Measurements from ENCODE around the gene FKBP2.
A peak's percentile ranks its signal among the peaks of the same experiment; 100 is the strongest.
"Not testable (repeated sequence)": the region's sequence is repeated elsewhere in the genome, so short reads cannot be mapped to it uniquely, and the experiment has no call there.

FKBP2 gene

DNA sequence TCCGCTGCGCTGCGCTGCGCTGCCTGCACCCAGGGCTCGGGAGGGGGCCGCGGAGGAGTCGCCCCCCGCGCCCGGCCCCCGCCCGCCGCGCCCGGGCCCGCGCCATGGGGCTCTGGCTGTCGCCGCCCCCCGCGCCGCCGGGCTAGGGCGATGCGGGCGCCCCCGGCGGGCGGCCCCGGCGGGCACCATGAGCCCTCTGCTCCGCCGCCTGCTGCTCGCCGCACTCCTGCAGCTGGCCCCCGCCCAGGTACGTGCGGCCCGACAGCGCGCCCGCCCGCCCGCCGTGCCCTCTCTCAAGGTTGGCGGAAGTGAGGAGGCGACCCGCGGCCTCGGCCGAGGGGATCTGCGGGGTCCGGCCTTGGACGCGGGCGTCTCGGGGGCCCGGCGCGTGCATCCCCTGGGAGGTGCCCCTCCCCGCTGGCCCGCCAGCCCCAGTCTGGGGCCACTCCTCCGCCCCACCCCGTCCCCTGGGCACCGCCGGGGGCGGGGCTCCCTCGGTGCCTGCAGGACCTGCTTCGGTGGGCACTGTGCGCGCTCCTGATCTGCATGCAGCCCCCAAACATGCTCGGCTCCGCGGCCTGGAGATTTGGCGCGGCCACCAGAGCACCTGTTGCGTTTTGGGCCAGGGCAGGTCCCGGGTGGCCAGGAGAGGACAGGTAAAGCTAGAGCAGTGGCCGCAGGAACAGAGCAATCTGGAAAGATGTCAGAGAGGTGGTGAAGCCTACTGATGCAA lies 6.1 kb upstream of the FKBP2 start:
- DNase-seq = peak; percentile 44

DNA sequence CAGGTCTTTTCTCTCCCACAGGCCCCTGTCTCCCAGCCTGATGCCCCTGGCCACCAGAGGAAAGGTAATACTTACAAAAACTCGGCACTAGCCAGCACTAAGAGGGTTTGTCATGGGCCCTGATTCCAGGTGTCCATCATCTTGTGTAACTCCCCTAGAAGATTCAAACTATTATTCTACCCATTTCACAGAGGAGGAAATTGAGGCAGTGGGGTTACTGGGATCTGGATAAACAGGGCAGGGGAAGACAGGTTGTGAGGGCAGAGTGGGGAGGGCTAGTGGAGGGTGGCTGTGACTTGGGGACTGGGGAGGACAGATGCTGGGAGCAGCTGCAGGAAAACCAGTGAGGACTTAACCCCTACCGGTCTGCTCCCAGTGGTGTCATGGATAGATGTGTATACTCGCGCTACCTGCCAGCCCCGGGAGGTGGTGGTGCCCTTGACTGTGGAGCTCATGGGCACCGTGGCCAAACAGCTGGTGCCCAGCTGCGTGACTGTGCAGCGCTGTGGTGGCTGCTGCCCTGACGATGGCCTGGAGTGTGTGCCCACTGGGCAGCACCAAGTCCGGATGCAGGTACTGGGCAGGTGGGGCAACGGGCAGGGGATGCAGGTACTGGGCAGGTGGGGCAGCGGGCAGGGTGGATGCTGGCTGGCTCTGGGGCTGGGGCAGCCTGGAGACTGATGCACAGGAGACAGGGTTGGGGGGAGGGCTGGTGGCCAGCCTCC lies 5.3 kb upstream of the FKBP2 start:
- DNase-seq = no peak

DNA sequence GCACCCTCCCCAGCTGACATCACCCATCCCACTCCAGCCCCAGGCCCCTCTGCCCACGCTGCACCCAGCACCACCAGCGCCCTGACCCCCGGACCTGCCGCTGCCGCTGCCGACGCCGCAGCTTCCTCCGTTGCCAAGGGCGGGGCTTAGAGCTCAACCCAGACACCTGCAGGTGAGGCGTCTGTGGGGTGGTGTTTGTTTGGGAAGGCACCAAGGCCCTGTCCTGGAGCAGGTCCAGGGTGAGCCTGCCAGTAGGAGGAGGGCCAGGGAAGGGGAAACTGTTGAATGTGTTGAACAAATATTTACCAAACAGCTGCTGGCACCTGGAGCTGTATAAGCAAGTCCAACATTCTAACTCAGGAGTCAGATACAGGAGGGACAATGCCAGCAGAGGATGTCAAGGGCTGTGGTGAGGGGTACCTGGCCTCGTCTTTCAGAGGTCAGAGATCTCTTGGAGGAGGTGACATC lies 3.4 kb upstream of the FKBP2 start:
- no peak for DNase-seq

DNA sequence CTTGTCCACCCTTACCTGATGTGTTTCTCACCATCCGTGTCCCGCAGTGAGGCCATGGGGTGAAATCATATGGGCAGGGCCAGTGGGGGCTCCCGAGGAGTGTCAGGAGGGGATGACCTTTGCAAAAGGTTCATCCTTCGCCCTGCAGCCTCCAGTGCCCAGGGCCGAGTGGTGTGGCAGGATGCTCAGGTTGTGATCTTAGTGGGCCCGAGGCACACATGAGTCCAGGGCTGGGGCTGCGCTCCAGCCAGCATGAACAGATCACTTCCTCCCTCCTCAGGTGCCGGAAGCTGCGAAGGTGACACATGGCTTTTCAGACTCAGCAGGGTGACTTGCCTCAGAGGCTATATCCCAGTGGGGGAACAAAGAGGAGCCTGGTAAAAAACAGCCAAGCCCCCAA lies 2.8 kb upstream of the FKBP2 start:
- no peak for DNase-seq

DNA sequence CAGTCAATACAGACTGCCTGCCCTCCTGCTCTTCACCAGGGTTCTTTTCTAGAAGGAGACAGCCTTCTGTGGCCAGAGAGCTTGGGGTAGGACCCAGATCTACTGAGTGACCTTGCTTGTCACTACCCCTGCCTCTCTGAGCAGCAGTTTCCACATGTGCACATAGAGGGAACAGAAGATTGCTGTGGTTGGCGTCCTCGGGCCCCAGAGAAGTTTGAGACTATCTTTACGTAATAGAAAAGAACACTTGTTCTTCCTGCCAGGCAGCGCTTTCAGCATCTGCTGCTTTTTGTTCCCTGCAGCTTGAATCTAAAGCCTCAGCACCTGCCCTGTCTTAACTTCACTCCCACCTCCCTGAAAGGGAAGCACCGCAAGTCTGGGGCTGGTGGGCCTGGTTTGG lies 1.9 kb upstream of the FKBP2 start:
- DNase-seq = no peak

DNA sequence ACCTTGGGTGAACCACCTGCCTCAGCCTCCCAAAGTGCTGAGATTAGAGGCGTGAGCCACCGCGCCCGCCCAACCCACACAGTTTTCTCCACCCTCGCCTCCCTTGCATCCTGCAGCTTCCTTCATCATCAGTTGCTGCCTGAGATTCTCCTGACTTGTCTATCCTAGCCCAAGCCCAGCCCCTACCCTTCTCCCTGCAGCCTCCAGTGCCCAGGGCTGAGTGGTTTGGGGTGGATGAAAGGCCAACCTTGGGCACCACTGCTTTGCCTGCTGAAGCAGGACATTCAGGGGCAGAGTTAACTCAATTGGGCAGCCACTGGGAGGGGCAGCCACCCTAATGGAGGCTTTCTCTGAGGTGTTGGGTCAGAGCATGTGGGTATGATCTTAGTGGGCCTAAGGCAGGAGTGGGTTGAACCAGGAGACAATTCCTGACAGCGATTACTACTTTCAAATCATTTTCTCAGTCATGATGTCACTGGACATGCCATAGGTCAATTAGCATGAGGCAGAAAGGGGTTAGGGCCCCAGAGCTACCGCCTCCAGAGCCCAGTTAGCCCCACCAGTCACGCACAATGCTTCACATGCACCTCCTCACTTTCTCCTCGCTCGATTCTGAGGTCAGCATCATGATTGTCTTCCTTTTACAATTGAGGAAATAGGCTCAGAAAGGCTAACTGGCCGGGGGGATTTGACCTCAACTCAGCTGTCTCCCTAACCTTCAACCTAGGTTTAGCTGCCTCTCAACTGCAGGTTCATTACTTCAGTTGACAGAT lies 1.0 kb upstream of the FKBP2 start:
- no peak for DNase-seq

DNA sequence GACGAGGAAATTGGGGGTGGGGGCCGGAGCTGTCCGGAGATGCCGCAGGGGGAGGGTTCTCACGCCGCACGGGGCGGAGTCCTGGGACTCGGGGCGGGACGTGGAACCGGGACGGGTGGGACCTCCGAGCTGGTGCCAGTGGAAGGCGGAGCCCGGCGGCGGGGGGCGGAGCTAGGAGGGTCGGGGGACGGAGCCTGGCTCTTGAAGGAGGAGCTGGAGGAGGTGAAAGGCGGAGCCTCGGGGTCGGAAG lies 271 bp downstream of the FKBP2 start:
- peak; percentile 99 for DNase-seq

DNA sequence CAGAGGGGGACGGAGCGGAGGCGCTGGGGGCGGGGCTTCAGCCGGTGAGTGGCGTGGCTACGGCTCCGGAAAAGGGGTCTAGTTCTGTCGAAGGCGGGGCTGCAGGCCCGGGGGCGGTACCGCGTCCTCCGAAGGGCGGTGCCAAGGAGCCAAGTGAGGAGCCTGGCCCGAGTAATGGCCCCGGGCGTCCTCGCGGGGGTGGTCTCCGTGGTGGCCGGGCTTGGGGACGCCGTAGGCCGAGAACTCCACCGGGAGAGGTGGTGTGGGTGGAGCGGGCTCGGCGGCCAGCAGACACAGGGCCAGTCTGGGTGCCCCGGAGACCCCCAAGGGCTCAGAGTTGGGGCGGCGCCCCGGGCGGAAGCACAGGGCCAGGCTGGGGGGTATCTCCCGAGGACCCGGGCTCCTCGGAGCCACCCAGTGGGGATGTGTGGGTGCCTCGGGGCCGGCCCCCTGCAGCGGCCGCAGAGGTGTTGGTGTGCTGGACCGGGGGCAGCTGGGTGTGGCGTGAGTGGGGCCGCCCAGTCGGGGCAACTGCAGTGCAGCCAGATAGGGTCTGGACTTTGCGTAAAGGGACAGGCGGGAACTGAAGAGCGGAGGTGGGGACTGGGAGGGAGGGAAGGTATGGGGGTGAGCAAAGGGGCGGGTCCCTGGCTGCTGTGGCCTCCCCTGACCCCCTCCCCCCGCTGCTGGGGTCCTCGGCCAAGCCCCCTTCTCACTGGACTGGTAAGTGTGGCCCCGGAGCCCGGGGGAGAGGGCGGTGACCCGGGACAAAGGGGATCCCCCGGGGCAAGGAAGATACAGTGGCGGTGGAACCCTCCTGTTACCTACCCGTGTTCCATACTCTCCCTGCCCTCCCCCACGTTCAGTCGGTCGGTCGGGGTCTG lies 838 bp downstream of the FKBP2 start:
- DNase-seq = no peak

DNA sequence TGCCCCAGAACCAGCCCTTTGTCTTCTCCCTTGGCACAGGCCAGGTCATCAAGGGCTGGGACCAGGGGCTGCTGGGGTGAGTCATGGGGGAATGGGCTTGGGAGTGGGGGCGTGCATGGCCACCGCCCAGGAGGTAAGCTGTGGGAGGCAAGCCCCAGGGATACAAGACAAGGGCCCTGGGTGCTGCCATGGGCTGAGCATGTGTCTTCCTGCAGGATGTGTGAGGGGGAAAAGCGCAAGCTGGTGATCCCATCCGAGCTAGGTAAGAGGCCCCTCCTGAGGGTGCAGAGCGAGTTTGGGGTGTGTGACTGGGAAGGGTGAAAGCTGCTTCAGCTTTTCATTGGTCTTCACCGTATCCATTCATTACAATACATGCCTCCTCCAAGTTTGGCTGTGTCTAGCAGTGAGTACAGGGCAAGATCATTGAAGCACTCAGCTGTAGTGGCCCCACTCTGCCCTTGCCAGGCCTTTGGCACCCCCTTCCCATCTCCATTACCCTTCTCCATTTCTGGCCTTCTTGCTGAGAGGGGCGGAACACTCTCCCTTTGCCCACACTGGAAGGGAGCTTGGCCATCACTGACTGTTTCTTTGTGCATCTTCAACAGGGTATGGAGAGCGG lies 2.5 kb downstream of the FKBP2 start:
- no peak for DNase-seq

DNA sequence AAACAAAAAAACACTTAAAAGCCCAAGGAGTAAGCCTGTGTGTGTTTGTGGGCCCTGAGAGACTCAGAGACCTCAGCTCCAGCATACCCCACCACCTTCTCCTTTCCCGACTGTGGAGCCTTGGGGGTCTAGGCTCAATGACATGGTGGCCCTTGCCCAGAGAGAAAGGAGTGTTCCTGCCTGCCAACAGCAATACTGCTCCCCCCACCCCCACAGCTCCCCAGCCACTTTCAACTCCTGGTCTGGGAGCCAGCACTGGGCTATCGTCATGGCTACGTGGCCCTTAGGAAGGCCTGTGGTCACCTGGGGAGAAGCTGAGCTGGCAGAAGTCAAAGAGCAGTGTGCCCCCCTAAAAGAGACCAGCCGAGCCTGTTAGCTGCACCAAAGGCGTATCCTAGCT lies 3.2 kb downstream of the FKBP2 start:
- no peak for DNase-seq

DNA sequence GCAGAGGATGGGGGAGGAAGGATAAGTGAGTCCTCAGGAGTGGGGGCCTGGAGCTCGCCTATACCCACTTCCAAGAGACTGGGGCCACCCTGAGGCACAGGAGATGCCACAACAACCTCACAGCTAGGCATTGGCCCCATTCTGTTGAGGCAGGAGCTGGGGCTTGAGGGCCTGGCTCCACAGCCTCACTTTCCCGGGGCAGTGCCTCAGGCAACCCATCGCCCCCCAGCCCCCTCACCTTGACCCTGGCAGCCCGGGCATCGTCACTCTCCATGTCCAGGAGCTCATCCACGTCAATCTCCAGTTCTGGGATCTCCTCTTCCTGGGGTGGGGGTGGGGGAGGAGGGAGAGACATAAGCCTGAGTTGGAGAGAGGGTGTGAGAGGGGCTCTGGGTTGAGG lies 4.1 kb downstream of the FKBP2 start:
- DNase-seq = no peak

DNA sequence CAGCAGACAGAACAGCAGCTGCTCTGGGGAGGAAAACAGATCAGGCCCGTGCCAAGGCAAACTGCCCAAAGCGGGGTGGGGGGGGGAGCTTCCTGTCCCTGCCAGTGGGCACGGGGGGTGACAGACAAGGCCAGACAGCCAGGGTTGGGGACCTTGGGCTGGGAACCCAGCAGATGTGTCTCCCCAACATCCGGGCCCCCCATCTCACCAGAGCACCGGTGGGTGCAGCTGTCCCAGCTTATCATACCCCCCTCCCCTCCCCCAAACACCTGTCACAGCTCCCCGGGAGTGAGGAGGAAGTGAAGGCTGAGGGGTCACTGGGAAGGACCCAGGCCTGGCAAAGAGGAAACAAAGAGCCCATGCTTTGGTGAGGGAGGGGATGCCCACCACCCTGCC lies 4.5 kb downstream of the FKBP2 start:
- peak; percentile 50 for DNase-seq

DNA sequence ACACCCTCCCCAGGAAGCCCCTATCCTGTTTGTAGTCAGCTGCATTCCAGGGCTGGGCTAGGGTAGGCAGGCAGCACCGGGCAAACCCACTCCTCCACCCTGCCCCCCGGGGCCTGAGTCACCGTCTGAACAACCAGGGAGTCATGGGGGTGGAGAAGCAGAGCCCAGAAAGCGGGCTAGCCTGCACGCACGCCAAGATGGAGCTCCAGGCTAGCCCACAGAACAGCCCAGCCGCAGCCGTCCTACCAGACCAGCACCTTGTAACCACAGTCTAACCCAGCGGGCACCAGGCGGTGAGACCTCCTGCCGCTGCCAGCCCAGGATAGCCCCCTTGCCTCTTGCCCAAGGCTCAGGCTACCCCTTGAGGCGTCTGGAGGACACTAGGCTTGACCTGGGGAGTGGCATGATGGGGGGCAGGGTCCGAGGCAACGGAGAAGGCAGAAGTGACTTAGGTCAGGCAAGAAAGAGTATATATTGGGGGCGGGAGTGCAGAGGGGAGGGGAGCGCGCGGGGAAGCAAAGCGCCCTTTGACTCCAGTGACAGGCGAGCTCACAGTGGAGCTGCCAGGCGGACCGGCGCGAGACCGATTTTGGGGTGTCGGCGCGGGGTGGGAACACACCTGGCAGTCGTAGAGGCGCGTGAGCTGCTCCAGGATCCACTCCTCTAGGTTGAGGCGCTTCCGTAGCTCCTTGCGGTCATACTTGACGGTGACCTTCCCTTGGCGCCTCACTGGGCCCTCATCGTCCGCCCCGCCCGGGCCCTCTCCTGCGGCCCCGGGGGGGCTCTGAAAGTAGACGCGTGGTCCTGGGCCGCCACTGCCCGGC lies 5.1 kb downstream of the FKBP2 start:
- DNase-seq = peak; percentile 69

DNA sequence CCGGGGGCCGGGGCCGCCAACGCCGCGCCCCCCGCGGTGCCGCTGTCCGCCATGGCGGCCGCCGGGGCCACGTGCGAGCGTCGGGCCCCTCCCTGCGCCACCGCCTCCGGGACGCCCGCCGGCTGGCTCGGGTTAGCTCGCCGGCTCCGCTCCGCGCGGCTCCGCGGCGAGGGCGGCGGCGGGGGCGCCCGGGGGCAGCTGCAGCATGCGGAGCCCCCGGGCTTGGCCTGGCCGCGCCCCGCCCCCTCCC lies 5.7 kb downstream of the FKBP2 start:
- not testable (repeated sequence) for DNase-seq

DNA sequence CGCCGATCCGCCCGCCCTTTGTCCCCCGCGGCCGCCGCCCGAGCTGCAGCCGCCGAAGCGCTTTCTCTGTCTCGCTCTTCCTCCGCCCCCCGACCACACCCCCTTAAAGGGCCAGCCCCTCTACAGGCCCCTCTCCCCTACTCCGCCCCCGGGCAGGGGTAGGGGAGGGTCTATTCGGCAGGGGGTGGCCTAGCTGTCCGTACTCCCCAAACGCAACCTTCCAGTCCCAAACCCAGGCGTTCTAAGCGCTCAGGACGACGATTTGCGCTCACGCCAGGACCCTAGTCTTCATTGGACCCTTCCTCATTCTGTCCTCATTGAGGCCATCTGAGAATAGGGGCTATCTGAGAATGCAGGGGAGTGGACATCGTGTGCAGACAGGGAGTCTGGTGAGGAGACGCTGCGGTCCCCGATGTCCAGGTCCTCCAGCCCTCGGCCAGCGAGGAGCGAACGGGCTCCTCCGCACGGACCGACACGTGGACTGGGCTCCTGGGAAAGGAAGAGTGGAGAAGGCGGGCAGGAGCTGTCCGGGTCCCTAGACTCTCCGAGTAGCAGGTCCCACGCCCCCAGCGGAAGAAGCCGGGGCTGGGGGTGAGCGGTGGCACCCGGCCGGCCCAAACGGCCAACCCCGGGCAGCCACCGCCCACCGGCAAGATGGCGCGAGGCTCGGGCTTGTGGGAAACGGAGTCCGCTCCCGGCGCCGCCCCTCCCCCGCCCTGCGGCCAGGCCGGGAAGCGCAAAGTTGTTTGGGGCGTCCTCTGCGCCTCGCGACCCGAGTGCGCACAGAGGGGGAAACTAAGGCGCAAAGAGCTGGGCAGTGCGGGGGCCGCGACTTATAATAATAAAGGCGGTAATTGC lies 6.2 kb downstream of the FKBP2 start, which contains the start of gene PPP1R14B:
TSS of gene PPP1R14B (minus strand) at position 73 of the 858 bp plus-strand sequence. CDS start 270 bp downstream, outside the sequence.
- peak; percentile 72 for DNase-seq

DNA sequence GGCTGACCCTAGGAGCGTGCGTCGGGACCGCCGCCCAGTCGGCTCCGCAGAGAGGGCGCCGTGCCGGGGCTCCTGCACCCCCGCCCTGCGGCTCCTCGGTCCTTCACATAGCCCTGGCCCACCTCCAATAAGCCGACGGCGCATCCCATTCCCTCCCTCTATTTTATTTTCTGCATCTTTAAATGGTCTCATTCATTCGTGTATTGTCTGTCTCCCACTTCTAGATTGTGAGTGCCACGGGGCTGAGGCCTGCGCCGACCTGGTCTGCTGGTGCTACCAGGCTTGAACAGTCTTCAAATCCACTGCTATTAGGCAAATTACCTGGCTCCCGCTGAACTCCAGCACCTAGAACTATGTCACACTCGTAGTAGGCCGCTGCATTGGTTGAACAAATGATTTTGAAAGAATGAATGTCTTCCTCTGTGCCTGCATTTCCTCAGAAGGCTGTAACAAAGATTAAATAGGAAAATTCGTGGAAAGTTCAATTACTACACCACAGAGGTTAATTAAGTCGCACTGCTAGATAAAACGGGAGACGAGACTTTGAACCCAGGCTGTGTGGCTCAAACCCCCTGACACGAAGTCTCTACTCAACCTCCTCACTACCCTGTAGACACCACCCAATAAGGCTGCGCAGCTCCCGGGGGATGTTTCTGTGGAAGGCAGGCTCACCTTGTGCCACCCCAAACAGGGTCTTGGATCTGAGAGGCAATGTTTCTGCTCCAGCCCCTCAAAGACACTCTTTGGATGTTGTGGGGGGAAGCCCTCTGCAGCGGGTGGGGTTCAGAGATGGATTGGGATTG lies 7.0 kb downstream of the FKBP2 start:
- DNase-seq = no peak

DNA sequence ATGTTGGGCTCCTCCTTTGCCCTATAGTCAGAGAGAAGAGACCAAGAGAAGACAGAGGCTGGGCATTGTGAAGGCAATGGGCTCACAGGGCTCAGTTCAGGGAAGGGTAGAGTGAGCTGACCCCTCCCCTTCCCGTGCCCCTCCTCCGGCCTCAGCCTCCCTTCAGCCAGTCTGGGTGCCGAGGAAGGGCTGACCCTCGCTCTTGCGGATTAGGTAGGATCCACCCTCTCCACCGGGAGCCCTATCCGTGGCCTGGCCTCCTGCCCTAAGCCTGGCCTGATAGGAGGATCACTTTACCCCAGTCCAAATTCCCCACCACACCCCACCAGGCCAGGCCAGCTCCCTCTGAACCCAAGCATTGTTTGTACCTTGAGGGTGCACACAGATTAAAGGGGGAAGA lies 7.7 kb downstream of the FKBP2 start:
- no peak for DNase-seq

DNA sequence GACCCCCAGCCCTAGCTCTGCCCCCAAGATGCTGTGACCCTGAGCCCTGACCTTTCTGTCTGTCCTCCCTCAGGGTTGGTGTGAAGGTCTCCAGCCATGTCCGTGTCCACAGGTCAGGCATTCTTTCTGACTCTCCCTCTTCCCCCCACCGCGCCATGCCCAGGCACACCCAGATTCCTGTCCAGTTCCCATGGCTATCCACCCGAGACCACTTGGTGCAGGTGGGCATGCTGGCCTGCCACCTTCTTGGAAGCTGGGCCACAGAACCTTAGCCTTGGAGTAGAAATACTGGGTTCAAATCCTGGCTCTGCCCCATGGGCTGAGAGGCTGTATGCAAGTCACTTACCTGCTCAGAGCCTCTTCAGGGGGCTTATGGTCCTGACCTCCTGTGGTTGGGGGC lies 8.1 kb downstream of the FKBP2 start:
- DNase-seq = no peak

DNA sequence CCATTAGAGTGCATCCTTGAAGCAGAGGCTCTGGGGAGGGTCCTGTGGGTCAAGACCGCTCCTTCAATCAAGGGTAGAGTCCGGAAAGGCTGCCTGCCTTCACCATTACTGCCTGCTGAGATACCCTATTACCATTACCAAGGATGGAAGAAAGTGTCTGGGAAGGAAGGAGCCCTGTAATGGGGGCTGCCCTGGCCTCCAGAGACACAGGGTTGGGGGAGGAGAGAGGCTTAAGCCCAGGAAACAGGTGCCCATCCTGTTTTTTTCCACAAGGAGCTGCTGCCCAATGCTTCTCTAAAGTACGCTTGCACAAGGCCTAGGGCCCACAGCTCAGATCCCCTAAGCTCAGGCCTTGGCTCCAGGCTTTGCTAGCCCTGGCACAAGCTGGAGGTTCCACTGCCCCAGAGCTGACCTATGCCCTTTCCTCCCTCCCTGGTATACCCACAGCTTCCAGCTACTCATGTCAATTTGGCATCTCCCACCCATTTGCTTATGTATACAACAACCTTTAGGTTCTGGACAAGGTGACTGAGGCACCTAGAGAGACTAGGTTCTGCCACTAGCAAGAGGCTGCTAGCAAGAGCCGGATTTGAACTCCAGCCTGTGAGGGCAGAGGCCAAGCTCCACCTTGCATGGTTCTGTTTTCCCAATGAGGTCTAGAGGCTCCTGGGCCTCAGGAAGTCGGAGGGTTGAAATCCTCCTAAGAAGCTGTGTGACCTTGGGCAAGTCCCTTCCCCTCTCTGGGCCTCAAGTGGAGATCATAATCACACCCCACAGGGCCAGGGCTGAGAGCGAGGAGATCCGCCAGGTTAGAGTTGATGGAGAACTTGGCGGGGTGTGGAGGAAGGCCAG lies 8.9 kb downstream of the FKBP2 start:
- no peak for DNase-seq

All from activated effector memory CD4-positive, alpha-beta T cell treated with Interleukin-2 at 50 U/mL for 16 hours (primary cell).